Measurements from ENCODE around the gene GRB10.

- TF ChIP-seq CTCF (IDR thresholded peaks at IDR 0.05) = no peak
- no peak for TF ChIP-seq POLR2A (IDR thresholded peaks at IDR 0.05)
Observed at GRCh38 chr7:50596484-50596883, 186.2 kb downstream of the GRB10 start.
